Measurements from ENCODE around the gene YBX1.
"Not testable (repeated sequence)": the region's sequence is repeated elsewhere in the genome, so short reads cannot be mapped to it uniquely, and the experiment has no call there.

Gene YBX1

DNA sequence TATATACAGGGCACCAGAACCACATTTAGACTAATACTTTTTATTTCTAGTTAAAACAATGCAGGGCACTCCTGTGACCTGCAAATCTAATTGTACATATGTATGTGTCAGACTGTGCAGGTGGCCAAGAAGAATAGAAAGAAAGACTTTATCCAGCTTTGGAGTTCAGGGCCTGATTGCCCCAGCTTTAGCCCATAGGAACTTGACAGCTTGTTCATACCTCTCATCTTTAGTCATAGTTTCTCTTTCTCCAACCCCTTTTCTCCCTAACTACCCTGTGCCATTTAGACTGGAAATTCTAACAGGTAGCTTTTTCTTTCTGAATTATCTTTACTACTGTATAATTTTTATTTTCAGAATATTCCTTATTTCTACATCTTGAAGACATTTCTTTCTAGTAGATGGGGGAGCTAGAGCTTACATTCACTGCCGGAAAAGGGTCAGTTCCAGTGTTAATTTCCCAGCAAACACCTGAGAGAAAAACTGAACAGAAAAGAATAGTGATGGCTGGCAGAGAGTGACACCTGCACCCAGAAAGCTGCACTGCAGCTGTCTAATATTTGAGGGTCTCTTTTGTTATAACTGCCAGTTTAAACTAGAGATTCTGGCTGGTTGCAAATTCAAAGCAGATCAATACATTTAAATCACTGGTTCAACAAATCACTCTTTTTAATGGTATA, 8.4 kb downstream of the YBX1 start:
- no peak for DNase-seq

DNA sequence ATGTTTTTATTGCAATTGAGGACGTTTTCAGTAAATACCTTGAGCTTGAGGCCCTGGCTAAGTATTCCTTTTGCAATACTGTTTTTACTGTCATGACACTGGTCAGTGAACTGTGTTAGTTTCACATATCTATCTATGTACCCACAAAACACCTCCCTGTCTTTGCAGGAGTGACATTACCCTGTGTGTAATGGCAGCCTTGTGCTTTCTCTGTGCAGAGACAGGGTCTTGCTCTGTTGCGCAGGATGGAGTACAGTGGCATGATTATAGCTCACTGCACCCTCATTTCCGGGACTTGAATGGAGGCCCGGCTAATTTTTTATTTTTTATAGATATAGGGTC, 8.9 kb downstream of the YBX1 start:
- no peak for DNase-seq

DNA sequence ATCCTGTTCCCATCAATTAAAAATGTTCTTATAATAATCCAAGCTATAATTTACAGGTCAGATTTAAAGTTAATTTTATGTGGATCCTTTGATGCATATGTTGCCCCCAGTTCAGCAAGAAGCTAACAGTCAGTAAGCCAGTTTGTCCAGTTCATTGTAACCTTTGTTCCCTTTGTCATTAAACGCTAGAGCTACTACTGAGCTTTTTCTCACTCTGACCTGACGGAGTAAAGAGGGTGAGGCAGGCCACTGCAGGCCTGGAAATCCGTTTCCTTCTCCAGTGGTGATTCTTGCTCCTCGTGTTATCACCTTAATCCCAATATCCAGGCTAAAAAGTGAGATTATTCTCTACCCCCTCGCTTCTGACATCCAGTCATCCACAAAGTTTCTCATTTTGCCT, 10.2 kb downstream of the YBX1 start:
- DNase-seq, result no peak

DNA sequence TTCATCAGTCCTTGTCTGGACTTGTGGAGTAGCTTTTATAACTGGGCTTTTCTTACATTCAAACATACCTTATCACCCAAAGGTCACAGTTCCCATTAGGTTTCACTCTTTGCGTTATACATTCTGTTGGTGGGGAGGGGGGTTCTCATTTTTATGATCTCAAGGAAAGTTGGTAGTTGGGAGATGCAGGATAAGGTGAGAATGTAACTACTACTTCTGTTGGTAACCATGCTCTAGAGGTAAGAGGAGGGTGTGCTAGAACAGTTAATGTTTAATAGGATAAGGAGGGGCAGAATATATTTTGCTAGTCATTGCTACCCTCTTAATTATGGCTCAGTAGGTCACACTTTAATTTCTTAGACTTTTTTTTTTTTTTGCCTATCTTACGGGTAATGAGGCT, 10.7 kb downstream of the YBX1 start:
- DNase-seq, result no peak

DNA sequence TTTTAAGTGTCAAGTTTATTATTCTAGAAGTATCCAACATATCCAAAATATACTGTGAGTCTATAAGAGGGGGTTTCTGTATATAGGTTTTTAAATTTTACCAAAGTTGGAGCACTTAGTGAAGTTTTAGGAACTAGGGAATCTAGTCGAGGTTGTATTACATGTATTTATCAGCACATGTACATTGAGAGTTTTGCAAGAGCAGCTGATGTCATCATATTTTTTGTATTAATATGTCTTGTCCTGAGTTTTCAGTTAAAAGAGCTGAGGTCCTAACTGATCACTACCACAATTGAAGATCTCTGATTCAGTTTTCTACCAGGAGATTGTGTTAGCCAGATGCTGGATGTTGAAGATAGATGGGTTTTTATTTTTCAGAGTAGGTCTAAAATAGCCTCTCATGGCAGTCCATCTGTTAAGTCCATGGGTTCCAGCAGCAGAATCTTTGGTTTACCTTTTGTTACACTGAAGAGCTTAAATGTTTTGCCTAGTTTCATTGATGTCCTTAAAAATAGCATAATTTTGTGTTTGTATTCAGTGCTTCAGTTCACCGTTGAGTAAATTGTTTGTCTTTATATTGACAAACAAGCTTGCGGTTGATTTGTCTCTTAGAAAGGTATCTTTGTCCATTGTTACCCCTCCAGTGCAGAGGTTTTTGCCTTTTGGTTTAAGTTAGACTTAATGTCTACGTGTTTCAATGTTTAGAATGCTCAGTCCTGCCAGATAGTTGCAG, 16.0 kb downstream of the YBX1 start:
- DNase-seq, result no peak

DNA sequence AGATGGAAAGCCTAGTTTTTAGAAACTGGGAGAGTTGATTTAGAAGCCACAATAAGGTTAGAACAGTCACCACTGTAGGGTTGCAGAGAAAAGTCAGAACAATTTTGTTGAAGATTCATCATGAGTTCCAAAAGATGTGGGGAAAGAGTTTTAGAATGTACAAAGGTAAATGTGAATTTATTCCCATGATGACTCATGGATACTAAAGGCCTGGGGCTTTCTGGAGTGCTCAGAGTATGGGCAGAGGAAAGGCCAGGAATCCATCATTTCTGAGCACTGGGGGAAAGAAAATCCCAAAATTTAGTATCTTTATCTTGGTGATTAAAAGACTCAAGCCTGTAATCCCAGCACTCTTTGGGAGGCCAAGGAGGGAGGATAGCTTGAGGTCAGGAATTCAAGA, 17.8 kb downstream of the YBX1 start:
- DNase-seq, result no peak

DNA sequence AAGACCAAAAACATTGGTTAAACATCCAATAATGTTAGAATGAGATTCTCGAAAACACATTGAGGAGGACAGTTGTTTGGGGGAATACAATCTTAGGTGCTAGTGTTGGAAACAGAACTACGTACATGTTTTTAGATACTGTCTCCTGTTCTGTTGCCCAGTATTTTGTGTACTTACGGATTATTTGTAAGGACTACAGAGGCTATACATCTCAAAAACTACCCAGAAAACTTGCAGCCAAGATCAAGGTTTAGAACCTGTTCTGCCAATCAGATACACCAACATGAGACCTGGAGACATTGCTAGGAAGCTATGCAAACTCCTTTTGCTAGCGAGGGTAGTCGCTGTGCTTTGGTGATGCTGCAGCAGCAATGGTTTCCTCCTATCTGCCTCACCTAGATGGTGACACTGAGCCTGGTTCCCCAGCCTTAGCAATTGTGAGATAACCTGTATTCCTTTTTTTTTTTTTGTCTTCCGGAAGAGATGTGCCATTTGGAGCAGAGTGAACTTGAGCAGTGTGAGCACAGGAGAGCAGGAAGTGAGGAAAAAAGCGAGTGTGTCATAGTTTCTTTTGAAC, 21.8 kb downstream of the YBX1 start:
- no peak for DNase-seq

DNA sequence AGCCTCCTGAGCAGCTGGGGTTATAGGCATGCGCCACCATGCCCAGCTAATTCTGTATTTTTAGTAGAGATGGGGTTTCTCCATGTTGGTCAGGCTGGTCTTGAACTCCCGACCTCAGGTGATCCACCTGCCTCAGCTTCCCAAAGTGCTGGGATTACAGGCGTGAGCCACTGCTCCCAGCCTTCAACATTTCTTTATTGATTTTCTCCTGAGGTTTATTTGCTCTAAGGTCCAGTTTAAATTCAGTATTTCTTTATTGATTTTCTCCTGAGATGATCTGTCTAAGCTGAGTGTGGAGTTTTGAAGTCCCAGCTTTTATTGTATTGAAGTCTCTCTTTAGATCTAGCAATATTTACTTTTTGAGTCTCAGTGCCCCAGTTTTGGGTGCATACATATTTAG, 30.6 kb downstream of the YBX1 start:
- not testable (repeated sequence) for DNase-seq

DNA sequence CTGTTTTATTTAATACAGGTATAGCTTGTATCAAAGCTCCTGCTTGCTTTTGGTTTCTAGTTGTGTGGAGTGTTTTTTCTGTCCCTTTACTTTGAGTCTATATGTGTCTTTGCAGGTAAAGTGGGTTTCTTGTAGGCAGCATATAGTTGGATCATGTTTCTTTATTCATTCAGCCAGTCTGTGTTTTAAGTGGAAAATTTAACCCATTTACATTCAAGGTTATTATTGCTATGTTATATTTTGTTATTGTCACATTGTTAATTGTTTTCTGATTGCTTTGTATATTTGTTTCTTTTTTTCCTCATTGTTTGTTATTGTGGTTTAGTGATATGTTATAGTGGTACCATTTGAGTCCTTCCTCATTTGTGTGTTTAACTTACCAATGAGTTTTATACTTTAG, 31.1 kb downstream of the YBX1 start:
- DNase-seq, result no peak

DNA sequence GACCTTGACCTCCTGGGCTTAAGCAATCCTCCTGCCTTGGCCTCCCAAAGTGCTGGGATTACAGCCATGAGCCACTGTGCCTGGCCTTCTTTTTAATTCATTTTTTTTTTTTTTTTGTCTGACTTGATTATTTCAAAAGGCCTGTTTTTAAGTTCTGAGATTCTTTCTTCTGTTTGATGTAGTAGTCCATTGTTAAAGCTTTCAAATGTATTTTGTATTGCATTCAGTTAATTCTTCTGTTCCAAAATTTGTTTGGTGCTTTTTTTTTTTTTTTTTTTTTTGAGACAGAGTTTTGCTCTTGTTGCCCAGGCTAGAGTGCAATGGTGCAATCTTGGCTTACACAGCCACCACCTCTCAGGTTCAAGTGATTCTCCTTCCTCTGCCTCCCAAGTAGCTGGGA, 32.2 kb downstream of the YBX1 start:
- DNase-seq, result not testable (repeated sequence)

DNA sequence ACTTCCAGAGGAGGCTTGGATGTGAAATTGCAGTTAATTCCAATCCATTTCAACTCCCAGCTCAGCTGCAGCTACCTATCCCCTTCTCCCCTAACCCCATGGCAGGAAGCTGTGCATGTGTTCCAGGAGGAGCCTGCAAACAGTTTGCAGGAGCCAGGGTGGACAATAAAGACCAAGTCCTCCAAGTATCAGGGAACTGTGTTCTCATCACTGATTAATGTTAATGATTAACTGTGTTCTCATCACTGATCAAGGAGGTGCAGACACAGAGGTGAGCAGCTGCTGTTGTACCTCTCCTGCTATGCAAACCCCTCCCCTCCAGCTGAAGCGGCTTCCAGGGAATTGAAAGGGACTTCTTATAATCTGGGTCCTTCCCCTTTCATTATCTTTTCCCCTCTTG, 38.6 kb downstream of the YBX1 start:
- DNase-seq, result no peak

DNA sequence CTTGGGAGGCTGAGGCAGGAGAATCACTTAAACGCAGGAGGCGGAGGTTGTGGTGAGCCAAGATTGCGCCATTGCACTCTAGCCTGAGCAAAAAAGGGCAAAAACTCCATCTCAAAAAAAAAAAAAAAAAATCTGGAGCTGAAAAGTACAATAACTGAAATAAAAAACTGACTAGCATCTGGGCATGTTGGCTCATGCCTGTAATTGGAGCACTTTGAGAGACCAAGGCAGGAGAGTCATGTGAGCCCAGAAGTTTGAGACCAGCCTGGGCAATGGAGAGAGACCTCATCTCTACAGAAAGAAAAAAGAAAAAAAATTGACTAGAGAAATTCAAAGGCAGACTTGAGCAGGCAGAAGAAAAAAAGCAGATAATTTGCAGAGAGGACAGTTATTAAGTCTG, 39.7 kb downstream of the YBX1 start:
- DNase-seq, result no peak

DNA sequence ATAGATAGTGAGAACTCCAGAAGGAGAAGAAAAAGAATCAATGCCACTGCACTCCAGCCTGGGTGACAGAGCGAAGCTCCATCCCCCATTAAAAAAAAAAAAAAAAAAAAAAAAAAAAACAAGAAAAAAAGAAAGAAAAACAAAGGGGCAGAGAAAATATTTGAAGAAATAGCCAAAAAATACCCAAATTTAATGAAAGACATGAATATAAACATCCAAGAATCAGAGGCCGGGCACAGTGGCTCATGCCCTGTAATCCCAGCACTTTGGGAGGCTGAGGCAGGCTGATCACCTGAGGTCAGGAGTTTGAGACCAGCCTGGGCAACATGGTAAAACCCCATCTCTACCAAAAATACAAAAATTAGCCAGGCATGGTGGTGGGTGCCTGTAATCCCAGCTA, 40.2 kb downstream of the YBX1 start:
- DNase-seq, result not testable (repeated sequence)

DNA sequence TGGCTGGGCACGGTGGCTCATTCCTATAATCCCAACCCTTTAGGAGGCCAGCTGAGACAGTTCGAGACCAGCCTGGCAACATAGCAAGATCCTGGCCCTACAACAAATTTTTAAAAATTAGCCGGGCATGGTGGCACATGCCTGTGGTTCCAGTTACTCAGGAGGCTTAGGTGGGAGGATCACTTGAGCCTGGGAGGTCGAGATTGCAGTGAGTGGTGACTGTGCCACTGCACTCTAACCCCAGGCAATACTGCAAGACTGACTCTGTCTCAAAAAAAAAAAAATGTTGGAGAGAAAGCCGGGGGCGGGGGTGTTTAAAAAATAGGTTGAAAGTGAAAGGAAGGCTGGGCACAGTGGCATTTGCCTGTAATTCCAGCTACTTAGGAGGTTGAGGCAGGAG, 41.3 kb downstream of the YBX1 start:
- no peak for DNase-seq

DNA sequence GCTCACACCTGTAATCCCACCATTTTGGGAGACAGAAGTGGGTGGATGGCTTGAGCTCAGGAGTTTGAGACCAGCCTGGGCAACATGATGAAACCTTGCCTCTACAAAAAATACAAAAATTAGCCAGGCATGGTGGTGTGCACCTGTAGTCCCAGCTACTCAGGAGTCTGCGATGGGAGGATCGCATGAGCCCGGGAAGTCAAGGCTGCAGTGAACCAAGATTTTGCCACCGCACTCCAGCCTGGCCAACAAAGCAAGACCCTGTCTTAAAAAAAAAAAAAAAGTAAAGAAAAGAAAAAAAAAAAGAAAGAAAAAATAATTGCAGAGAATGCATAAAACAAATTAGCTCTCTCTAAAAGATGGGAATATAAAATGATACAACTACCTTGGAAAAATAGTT, 43.6 kb downstream of the YBX1 start:
- DNase-seq, result not testable (repeated sequence)

DNA sequence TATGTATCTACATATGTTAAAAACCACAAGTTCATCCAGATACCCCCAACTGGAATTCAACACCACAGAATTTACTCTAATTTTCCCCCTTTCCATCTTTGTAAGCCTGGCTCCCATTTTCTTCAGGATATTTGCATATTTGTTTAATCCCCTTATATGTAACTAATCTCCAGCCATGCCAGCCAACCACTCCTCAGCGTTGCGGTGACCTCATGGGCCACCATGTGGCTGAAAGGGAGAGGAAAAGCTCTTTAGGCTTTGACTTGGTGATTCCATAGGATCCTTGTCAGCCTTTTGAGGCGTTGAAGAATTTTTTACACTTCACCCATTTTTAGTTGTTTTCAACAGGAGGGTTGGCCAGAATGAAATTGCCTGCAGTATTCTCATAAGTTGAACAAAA, 47.8 kb downstream of the YBX1 start:
- DNase-seq, result no peak

DNA sequence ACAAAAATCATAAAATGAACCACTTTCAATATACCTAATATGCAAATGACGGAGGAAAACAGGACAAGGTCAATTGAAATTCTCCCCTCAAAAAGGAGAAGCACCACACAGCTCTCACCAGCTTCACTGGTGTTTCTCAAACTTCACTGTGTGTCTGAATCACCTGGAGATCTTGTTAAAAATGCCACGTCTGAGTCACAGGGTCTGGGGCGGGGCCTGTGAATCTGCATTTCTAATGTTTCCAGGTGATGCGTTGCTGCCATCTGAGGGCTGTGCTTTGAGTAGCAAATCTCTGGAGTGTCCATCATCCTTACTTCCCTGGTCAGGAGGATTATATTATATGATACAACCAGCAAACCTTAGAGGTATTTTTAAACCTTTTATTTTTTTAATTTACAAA, 48.8 kb downstream of the YBX1 start:
- no peak for DNase-seq

DNA sequence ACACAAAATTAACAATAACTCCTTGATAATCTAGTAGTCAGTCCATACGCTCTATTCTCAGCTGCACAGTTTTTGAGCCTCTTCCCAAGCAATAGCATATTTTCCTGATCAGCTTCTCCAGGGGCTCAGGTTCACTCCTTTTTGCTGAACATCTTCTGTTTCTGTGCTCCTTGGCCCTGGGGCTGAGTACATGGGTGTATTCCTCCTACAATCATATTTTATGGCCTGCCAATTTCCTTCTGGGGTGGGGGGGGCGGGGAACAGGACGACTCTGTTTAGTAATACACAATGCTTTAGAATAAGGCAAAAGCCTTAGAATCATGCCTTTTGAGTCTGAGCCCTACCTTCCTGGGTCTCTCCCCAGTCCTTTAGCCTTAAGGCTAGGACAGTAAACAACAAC, 49.4 kb downstream of the YBX1 start:
- no peak for DNase-seq

DNA sequence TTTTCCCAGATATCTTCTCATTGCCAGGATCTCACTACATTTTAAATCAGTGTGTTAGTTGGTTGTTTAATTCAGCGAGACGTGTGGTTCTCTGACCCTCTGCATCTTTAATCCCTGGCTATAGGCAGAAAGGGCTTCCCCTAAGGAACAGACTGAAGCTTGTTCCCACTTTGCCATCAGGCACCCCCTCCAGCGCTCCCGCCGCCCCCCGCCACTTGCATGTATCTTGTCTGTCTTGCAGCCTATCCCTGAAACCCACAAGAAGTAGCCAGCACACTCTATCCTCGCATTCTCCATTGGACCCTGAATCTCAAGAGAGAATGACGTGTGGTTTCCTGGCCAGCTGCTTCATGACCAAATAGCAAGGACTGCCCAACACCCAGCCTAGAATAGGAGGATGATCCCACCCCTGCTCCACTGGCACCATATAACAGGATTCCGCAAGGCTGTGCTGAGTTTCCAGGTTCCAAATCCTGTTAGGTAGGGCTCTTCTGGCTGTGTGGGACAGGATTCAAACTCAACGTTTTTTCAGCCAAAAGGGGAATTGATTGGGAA, 50.0 kb downstream of the YBX1 start:
- DNase-seq, result no peak

DNA sequence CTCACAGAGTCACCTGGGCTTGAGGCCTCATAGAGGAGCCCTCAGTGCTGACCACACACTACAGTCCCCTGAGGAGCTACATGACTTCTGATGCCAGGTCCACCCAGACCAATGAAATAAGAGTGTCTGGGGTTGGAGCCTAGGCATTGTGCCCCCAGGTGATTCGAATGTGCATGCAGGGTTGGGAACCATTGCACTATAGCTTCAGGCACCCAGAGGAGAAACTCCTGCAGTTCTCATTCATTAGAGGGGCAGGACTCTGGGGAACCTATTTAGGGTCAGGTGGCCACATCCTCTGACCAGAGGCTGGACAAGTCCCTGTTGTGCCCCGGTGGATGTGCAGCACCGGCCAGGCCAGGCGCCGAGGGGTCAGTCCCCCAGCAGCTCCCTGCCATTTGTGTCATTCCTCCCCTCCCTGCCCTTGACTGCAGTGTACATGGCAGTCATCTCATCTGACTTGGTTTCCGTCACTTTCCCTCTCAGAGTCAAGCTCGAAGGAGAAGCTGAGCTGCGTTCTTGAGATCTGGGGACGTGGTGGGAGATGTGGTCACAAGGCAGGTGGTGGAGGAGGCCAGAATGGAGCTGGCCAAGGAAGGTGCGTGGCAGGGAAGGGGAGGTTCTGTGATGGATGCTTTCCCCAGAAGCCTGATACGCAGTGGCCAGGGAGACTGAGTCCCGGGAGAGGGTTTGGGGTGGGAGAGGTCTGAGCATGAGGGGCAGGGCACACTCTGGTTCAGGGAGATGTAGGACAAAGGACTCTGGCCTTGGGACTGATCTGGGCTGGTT, 51.4 kb downstream of the YBX1 start:
- DNase-seq, result no peak

DNA sequence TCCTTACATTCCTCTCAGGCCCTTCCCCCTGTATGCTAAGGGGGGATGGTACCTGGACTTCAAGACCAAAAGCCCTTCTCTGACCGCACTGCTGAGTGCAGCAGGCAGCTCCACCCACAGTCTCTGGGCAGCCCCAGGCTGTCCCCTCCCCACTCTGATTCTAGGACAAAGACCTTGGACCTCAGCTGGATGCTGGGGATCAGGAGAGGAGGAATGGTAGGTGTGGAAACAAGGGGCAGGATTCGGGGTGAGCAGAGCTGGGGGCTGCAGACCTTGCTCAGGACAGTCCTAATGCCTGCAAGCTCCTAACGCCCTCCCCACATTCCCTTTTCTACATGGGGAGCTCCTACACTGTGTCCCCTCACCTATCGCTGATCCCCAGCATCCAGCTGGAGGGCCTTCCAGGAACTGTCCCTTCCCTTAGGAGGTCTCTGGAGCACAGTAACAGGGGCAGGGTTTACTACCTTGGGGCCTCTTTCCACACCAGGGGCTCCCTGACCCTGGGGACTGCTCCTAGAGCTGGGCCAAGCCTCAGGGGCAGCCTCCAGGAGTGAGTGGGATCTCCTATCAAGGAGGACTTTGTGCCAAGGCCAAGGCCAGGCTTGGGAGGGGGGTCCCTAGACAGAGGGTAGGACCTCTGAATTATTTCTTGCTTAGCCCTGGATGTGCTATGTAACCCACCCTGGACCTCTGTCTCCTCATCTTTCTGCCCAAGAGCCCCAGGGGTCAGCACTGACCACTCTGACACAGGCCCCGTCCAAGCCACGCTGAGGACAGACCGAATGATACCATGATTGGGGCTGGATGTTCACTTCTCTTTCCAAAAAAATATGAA, 52.2 kb downstream of the YBX1 start:
- no peak for DNase-seq

DNA sequence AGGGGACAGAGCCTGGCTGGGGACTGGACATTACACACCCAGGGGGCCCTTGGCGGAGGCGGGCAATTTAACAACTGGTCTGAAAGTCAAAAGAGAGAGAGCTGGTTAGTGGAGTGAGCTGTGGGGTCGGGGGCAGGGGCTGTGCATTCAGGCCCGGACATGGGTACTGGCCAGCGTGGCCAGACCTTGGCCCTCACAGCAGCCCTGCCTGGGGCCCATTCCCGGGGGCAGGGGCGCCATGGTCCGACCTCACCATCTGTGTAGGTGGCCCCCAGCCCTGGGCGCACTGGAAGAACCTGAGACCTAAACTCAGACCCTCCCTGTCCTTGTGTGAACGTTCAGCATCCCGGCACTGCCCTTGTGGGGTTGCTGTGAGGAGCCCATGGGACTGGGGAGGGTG, 52.8 kb downstream of the YBX1 start:
- DNase-seq, result no peak

Data from GF-D8 (cell line).